Endothelial cell of umbilical vein (primary cell): ENCODE measurements around the gene ERBB4. TPM values are rescaled to one million over a fixed set of nuclear protein-coding genes. Genes with fewer than 3 reads are reported as not detected.

Experiments
- BruUV-seq: library from RNA; stranded (reverse); fragments of 400-500 nt; replicated peaks from 2 replicates; lab custom pipeline; 2021; lab: Mats Ljungman, UMichigan
- CTCF ChIA-PET: fragments of 300-600, 350-600 bp; sonication (Branson Sonifier 250); formaldehyde crosslinking; loops from one replicate; lab custom pipeline; 2021; ENCODE audit warnings: antibody characterized with exemption, inconsistent platforms; lab: Charles Lee
- POLR2A ChIA-PET: fragments of 300-600, 350-600 bp; sonication (Branson Sonifier 250); formaldehyde crosslinking; loops from one replicate; lab custom pipeline; 2021; ENCODE audit warnings: antibody characterized with exemption, inconsistent platforms; lab: Charles Lee
- DNase-seq: peaks from one replicate; pipeline ENCODE4 v3.0.0-alpha.2; 2011; ENCODE audit warnings: low read depth, low spot score
- FAIRE-seq: peaks from 2 replicates; lab custom pipeline; 2011; peaks lifted over from hg19 to GRCh38; lab: Jason Lieb, UNC
- H2AFZ ChIP-seq: 2 replicates; pipeline ENCODE4 v1.6.0; 2012; ENCODE audit warnings: low read depth, low read length, control low read depth, inconsistent platforms
- H3K27ac ChIP-seq: 2 replicates; pipeline ENCODE4 v1.5.1; 2011; ENCODE audit warnings: low read depth, mild to moderate bottlenecking, control low read depth, low read length, moderate library complexity; ENCODE audit not compliant: insufficient read depth
- H3K27me3 ChIP-seq, 2 experiments: 2 replicates each; pipeline versions ENCODE4 v1.6.0 to v1.6.1; 2011; ENCODE audit warnings: low read length in 2 of 2, mixed read lengths in 1 of 2; ENCODE audit not compliant: control insufficient read depth in 2 of 2, insufficient read depth in 2 of 2
- H3K36me3 ChIP-seq, 2 experiments: 2 replicates in 1 of 2; 3 replicates in 1 of 2; pipeline ENCODE4 v1.5.1; 2011; ENCODE audit warnings: low read length in 2 of 2, mild to moderate bottlenecking in 1 of 2, moderate library complexity in 1 of 2; ENCODE audit not compliant: control insufficient read depth in 2 of 2, insufficient read depth in 2 of 2; ENCODE audit errors: extremely low read depth in 1 of 2
- H3K4me1 ChIP-seq: 3 replicates; pipeline ENCODE4 v1.5.1; 2011; ENCODE audit warnings: mild to moderate bottlenecking, low read length; ENCODE audit not compliant: control insufficient read depth, insufficient read depth; ENCODE audit errors: extremely low read depth
- H3K4me2 ChIP-seq: 2 replicates; pipeline ENCODE4 v1.6.1; 2011; ENCODE audit warnings: low read length, control low read depth, mixed read lengths; ENCODE audit not compliant: insufficient read depth
- H3K4me3 ChIP-seq, 3 experiments: fragments of 200-600 bp in 1 of 3; sonication (generic), shearing (Covaris generic) in 1 of 3; replicated peaks in 1 of 3; 2 replicates each; pipeline ENCODE4 v1.5.1; 2011 to 2016; ENCODE audit warnings: control low read depth in 3 of 3, low read length in 3 of 3, mild to moderate bottlenecking in 2 of 3, inconsistent platforms in 1 of 3, low read depth in 1 of 3, moderate library complexity in 1 of 3; ENCODE audit not compliant: insufficient read depth in 1 of 3
- H3K79me2 ChIP-seq: 2 replicates; pipeline ENCODE4 v1.6.0; 2012; ENCODE audit warnings: low read length, inconsistent platforms; ENCODE audit not compliant: control insufficient read depth, insufficient read depth
- H3K9ac ChIP-seq: replicated peaks from 2 replicates; pipeline ENCODE3; 2011; ENCODE audit warnings: low read length, control low read depth; ENCODE audit not compliant: insufficient read depth; ENCODE audit errors: extremely low read depth
- H3K9me1 ChIP-seq: replicated peaks from 3 replicates; pipeline ENCODE4 v1.6.0; 2011; ENCODE audit warnings: mild to moderate bottlenecking, low read length; ENCODE audit not compliant: control insufficient read depth, insufficient read depth; ENCODE audit errors: extremely low read depth
- H3K9me3 ChIP-seq: replicated peaks from 2 replicates; pipeline ENCODE4 v1.5.1; 2012; ENCODE audit warnings: low read length, inconsistent platforms; ENCODE audit not compliant: control insufficient read depth, insufficient read depth
- H4K20me1 ChIP-seq: replicated peaks from 2 replicates; pipeline ENCODE3; 2011; ENCODE audit warnings: mild to moderate bottlenecking, low read length; ENCODE audit not compliant: control insufficient read depth, insufficient read depth; ENCODE audit errors: extremely low read depth
- EZH2 ChIP-seq: IDR thresholded peaks from 2 replicates; pipeline ENCODE4 v1.6.1; 2012; ENCODE audit warnings: borderline replicate concordance, low read depth, mild to moderate bottlenecking, moderate library complexity, low read length, inconsistent platforms; ENCODE audit not compliant: severe bottlenecking
- FOS ChIP-seq: IDR thresholded peaks from 2 replicates; pipeline ENCODE4 v1.6.1; 2011; ENCODE audit warnings: mild to moderate bottlenecking, low read length, moderate library complexity, borderline replicate concordance; ENCODE audit not compliant: insufficient read depth
- GATA2 ChIP-seq: IDR thresholded peaks from 2 replicates; pipeline ENCODE4 v1.7.0; 2011; ENCODE audit warnings: low read depth, mild to moderate bottlenecking, moderate library complexity, mixed read lengths, low read length; ENCODE audit not compliant: insufficient read length, insufficient read depth
- JUN ChIP-seq: IDR thresholded peaks from 2 replicates; pipeline ENCODE4 v1.6.1; 2011; ENCODE audit warnings: borderline replicate concordance, low read depth; ENCODE audit not compliant: insufficient read length, insufficient read depth
- POLR2A ChIP-seq: IDR thresholded peaks from 2 replicates; pipeline ENCODE4 v1.6.1; 2012; ENCODE audit warnings: low read depth, mild to moderate bottlenecking, control low read depth, low read length
- POLR2AphosphoS5 ChIP-seq: IDR thresholded peaks from 2 replicates; pipeline ENCODE4 v1.6.1; 2012; ENCODE audit warnings: low read depth, mild to moderate bottlenecking, control low read depth, low read length, moderate library complexity; ENCODE audit not compliant: insufficient read depth
- dilution Hi-C: fragments of 300-500 bp; cut with MboI; formaldehyde crosslinking; loops from one replicate; pipeline ENCODE4 v1.15.0; 2019; ENCODE audit warnings: low sequenced_read_pairs; ENCODE audit not compliant: extremely low pct_ligation_motif_present
- intact Hi-C: fragments of 100-400 bp; cut with micrococcal nuclease; formaldehyde crosslinking; loops from one replicate; pipeline ENCODE4 v1.10.0; 2022
- polyA plus RNA-seq, 4 experiments: library from polyadenylated mRNA; depleted of rRNA in 3 of 4; stranded (reverse) in 3 of 4; unstranded in 1 of 4; fragments of >200 nt; gene quantifications; 2 replicates each; pipeline versions ENCODE4 v1.2.1 to v1.2.3, GENCODE V29; 2011 to 2012; ENCODE audit warnings: missing spikeins in 1 of 4
- total RNA-seq: library from RNA; stranded (reverse); gene quantifications from 2 replicates; pipeline ENCODE4 v1.2.3, GENCODE V29; 2021
- TF ChIP-seq, protein P1 (sequence below): IDR thresholded peaks from 2 replicates; pipeline ENCODE4 v1.6.1; 2011; ENCODE audit not compliant: insufficient read depth, insufficient read length

Gene ERBB4
- total and polyA plus RNA-seq, 2 donors (not counting 3 experiments of a cell fraction or from before 2014, with no cell fraction given), result 0.01 to 0.27 TPM

- dilution Hi-C loops (no loop called here), intact Hi-C loops (loop anchor here (5.0 kb wide), 3 partner anchors 174 to 659 kb away; no protein-coding TSS in a partner anchor)
- Histone ChIP-seq H3K4me1 (peaks cover 18% of the 10 kb centered on the region), H3K27ac (no peak overlapping the region), H3K9me1 (no peaks in the 10 kb centered on the region), H3K9me3 (no peaks in the 10 kb centered on the region), H3K9ac (no peak overlapping the region), H4K20me1 (no peaks in the 10 kb centered on the region), H3K79me2 (no peaks in the 10 kb centered on the region), H3K4me2 (peak overlapping the region; percentile 60), H3K36me3 (no peaks in the 10 kb centered on the region), H3K4me3 (peak overlapping the region in 1 of 3 experiments; percentile 86), H2AFZ (peak overlapping the region; percentile 97), H3K27me3 (peaks cover 14 to 31% of the 10 kb centered on the region in 2 experiments)
- DNase-seq (no peak), FAIRE-seq (no peak)
- no TSS peak for BruUV-seq
- CTCF ChIA-PET, result interaction anchor here (1.5 to 2.3 kb wide), 4 partner anchors 12 to 791 kb away, joined by 6 to 12 read pairs (median 7); no protein-coding TSS in a partner anchor
- POLR2A ChIA-PET, result no interaction called here
- TF ChIP-seq, protein P1, sequence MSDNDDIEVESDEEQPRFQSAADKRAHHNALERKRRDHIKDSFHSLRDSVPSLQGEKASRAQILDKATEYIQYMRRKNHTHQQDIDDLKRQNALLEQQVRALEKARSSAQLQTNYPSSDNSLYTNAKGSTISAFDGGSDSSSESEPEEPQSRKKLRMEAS, result no peak
- TF ChIP-seq EZH2 (no peak), POLR2AphosphoS5 (no peak), POLR2A (no peak), FOS (no peak), JUN (no peak), GATA2 (no peak)
Observed at GRCh38 chr2:212535996-212536816, 2.4 kb downstream of the ERBB4 start.
